GM12878 (cell line): ENCODE results near the gene SPEM2. TPM values are rescaled to one million over a fixed set of nuclear protein-coding genes. Genes with fewer than 3 reads are reported as not detected.
A peak's percentile ranks its signal among the peaks of the same experiment; 100 is the strongest.

Experiments used
- GATAD2B ChIP-seq: fragments of 450-650 bp; conservative IDR thresholded peaks from 2 replicates; pipeline ENCODE4 v1.6.1; 2017; ENCODE audit warnings: low read depth, mild to moderate bottlenecking, moderate library complexity
- HCFC1 ChIP-seq: fragments of 150-350 bp; IDR thresholded peaks from 2 replicates; pipeline ENCODE4 v1.6.1; 2014; ENCODE audit warnings: low read length
- IKZF2 ChIP-seq, 2 experiments: fragments of 450-650 bp; IDR thresholded peaks; 2 replicates each; pipeline ENCODE4 v1.6.1; 2017; ENCODE audit warnings: mild to moderate bottlenecking in 2 of 2, moderate library complexity in 2 of 2
- KLF5 ChIP-seq: fragments of 450-650 bp; IDR thresholded peaks from 2 replicates; pipeline ENCODE4 v1.6.1; 2014; ENCODE audit warnings: mild to moderate bottlenecking; ENCODE audit not compliant: partially characterized antibody
- NR2C1 ChIP-seq: fragments of 450-650 bp; IDR thresholded peaks from 2 replicates; pipeline ENCODE4 v1.6.1; 2017; ENCODE audit warnings: antibody characterized with exemption, mild to moderate bottlenecking, moderate library complexity
- NR2C2 ChIP-seq: IDR thresholded peaks from 2 replicates; pipeline ENCODE4 v1.6.1; 2011; ENCODE audit warnings: borderline replicate concordance, low read depth; ENCODE audit not compliant: control insufficient read depth, insufficient read length
- POU2F2 ChIP-seq: IDR thresholded peaks from 3 replicates; pipeline ENCODE4 v1.6.1; 2011; ENCODE audit warnings: low read depth, mild to moderate bottlenecking, low read length, borderline replicate concordance
- RUNX3 ChIP-seq: IDR thresholded peaks from 2 replicates; pipeline ENCODE4 v1.6.1; 2012; ENCODE audit warnings: low read length, inconsistent platforms
- SPI1 ChIP-seq: IDR thresholded peaks from 2 replicates; pipeline ENCODE4 v1.6.1; 2011; ENCODE audit warnings: low read depth, mild to moderate bottlenecking, low read length, moderate library complexity, borderline replicate concordance; ENCODE audit not compliant: insufficient read depth
- SREBF2 ChIP-seq: IDR thresholded peaks from 2 replicates; pipeline ENCODE4 v1.6.1; 2012; ENCODE audit warnings: mild to moderate bottlenecking, low read length
- TAF1 ChIP-seq: IDR thresholded peaks from 2 replicates; pipeline ENCODE4 v1.6.1; 2011; ENCODE audit warnings: mild to moderate bottlenecking, low read depth, low read length, borderline replicate concordance
- polyA plus RNA-seq, 11 experiments: library from polyadenylated mRNA; depleted of rRNA in 4 of 11; unstranded in 6 of 11; stranded (reverse) in 5 of 11; fragments of >200 nt; fragmentation: Nextera tagmentation in 4 of 11; fragmentation: Illumina TruSeq in 1 of 11; extraction: Ambion mirVana in 4 of 11; extraction: Trizol in 1 of 11; gene quantifications; 1 replicate in 1 of 11; 2 replicates in 10 of 11; pipeline versions ENCODE4 v1.2.1 to v1.2.3, GENCODE V29; 2011 to 2016; ENCODE audit warnings: inconsistent platforms in 2 of 11, missing spikeins in 2 of 11, low read depth in 1 of 11
- total RNA-seq, 4 experiments: library from RNA; depleted of rRNA in 3 of 4; stranded (reverse); fragments of >200 nt in 3 of 4; fragmentation: Illumina TruSeq in 1 of 4; extraction: Trizol in 1 of 4; gene quantifications; 2 replicates each; pipeline versions ENCODE4 v1.2.1 to v1.2.3, GENCODE V29; 2013 to 2021
- TF ChIP-seq, protein P1 (sequence below), 3 experiments: IDR thresholded peaks in 2 of 3; conservative IDR thresholded peaks in 1 of 3; 2 replicates each; pipeline ENCODE4 v1.5.1; 2011; ENCODE audit warnings: low read depth in 3 of 3, low read length in 3 of 3, mild to moderate bottlenecking in 3 of 3, control low read depth in 2 of 3, moderate library complexity in 2 of 3, inconsistent platforms in 1 of 3, mixed read lengths in 1 of 3; ENCODE audit not compliant: control insufficient read depth in 2 of 3, insufficient read depth in 1 of 3; ENCODE audit errors: extremely low read depth in 1 of 3
- TF ChIP-seq, protein P2 (sequence below): fragments of 450-650 bp; IDR thresholded peaks from 2 replicates; pipeline ENCODE4 v1.6.1; 2018; ENCODE audit warnings: borderline replicate concordance, mild to moderate bottlenecking; ENCODE audit not compliant: partially characterized antibody

The SPEM2 gene
- total and polyA plus RNA-seq, 10 of the 15 experiments (the other 5 are each of a cell fraction or from before 2014, with no cell fraction given) = not detected

DNA sequence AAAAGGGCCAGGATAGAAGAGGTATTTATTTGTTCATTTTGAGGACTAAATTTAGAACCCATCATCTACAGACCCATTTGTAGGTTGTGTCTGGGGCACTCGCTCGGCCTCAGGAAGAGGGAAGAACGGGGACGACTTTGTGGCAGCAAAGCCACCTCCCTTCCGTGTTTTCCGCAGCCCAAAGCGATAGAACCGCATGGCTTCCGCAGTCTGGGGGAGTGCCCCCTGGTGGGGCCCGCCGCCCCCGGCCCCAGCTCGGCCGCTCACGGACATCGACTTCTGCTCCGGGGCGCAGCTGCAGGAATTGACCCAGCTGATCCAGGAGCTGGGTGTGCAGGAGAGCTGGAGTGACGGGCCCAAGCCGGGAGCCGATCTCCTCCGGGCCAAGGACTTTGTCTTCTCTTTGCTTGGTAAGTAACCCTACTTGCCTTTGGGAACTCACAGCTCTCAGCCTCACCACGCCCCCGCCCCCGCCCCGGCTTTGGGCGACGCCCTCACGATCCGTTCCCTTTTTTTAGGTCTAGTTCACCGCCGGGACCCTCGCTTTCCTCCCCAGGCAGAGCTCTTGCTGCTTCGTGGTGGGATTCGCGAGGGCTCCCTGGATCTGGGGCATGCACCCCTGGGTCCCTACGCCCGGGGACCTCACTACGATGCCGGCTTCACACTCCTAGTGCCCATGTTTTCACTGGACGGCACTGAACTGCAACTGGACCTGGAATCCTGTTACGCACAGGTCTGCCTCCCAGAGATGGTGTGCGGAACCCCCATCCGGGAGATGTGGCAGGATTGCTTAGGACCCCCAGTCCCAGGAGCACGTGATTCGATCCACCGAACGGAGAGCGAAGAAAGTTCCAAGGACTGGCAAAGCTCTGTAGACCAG lies 10.5 kb downstream of the SPEM2 start (continued):
- TF ChIP-seq, protein P1, sequence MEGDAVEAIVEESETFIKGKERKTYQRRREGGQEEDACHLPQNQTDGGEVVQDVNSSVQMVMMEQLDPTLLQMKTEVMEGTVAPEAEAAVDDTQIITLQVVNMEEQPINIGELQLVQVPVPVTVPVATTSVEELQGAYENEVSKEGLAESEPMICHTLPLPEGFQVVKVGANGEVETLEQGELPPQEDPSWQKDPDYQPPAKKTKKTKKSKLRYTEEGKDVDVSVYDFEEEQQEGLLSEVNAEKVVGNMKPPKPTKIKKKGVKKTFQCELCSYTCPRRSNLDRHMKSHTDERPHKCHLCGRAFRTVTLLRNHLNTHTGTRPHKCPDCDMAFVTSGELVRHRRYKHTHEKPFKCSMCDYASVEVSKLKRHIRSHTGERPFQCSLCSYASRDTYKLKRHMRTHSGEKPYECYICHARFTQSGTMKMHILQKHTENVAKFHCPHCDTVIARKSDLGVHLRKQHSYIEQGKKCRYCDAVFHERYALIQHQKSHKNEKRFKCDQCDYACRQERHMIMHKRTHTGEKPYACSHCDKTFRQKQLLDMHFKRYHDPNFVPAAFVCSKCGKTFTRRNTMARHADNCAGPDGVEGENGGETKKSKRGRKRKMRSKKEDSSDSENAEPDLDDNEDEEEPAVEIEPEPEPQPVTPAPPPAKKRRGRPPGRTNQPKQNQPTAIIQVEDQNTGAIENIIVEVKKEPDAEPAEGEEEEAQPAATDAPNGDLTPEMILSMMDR (IDR thresholded peaks at IDR 0.05 in 2 of 3, conservative IDR thresholded peaks at IDR 0.05 in 1 of 3; ENCODE audit: control insufficient read depth in 2 of 3, extremely low read depth in 1 of 3, insufficient read depth in 1 of 3, low read depth in 3 of 3, low read length in 3 of 3) = peak; percentile 20 to 37 (median 34); a peak in 2 of 6 replicates
- TF ChIP-seq GATAD2B (peak; percentile 50), NR2C1 (no peak), SPI1 (no peak), POU2F2 (no peak), KLF5 (peak; percentile 14), SREBF2 (no peak), HCFC1 (peak; percentile 27; the same call in 1 of the 2 replicates), NR2C2 (no peak), TAF1 (0 out of 2 replicates have a peak, but pooled peaks have one; percentile 15), IKZF2 (IDR thresholded peaks at IDR 0.05) (0 out of 4 replicates have a peak, but pooled peaks have one; percentile 21 to 46), RUNX3 (peak; percentile 51)
- TF ChIP-seq, protein P2, sequence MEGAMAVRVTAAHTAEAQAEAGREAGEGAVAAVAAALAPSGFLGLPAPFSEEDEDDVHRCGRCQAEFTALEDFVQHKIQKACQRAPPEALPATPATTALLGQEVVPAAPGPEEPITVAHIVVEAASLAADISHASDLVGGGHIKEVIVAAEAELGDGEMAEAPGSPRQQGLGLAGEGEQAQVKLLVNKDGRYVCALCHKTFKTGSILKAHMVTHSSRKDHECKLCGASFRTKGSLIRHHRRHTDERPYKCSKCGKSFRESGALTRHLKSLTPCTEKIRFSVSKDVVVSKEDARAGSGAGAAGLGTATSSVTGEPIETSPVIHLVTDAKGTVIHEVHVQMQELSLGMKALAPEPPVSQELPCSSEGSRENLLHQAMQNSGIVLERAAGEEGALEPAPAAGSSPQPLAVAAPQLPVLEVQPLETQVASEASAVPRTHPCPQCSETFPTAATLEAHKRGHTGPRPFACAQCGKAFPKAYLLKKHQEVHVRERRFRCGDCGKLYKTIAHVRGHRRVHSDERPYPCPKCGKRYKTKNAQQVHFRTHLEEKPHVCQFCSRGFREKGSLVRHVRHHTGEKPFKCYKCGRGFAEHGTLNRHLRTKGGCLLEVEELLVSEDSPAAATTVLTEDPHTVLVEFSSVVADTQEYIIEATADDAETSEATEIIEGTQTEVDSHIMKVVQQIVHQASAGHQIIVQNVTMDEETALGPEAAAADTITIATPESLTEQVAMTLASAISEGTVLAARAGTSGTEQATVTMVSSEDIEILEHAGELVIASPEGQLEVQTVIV = no peak
